Medulla oblongata (tissue), 1 donor: ENCODE results near the gene NECTIN2.
"Not testable (repeated sequence)": the region's sequence is repeated elsewhere in the genome, so short reads cannot be mapped to it uniquely, and the experiment has no call there.

Experiments
- DNase-seq: peaks from one replicate; pipeline ENCODE4 v3.0.0-alpha.2; 2015; ENCODE audit errors: extremely low spot score

NECTIN2 gene

DNA sequence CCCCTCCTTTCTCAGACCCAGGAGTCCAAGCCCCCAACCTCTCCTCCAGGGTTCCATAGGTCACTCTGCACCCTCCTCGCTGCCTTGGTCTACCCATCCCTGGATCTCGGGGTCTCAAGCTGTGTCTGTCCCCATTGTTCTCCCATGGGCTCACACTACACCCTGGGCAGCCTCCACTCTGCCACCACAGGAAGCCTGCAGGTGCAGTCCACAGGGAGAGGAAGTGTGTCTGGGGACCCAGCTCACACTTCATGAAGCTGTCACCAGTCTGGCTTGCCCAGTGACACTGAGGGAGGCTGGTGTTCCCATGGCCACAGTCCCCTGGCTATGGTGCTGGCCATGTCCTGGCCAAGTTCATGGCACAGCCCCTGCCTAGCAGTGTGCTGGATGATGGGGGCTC lies 5.3 kb downstream of the NECTIN2 start:
- no peak for DNase-seq

DNA sequence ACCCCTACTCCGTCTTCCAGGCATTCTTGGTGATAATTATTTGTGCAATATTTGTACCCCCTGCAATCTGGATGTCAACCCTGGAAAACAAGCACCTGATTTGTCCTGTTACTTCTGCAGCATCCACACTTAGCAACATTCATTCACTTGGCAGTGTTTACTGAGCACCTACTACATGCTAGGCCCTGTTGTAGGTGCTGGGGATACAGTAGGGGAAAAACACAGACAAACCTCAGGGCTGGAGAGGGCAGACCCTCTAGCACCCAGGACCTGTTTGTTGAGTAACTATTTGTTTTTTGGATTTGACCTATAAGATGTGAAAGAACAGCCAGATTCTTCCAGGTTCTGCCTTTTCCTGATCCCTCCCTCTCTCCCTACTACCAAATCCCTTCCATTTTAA lies 9.5 kb downstream of the NECTIN2 start:
- no peak for DNase-seq

DNA sequence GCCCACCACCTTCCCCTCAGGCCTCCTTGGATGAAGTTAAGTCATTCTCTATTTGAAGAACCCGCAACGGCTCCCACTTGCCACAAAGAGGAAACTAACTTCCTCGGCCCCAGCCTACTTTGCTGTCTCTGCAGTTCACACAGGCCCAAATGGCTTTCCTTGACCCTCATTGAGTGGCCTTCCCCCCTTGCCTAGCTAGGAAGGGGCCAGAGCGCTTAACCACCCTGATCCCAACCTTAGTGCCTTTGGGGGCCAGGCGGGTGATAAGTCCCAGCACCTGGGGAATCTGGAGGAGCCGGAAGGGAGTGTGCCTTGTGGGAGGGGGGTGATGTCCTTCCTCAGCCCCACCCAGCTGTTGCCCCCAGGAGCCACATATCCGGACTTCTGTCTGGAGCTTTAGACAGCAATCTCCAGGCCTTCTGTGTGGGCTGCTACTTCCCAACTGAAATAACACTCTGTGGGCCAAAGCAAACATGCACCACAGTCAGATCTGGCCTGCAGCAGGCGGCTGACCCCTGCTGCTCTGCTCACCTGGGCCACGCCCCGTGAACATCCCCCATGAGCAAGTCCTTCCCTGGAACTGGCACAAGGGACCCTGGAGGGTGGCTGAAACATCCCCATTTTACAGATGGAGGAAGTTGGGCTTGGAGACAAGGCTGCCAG lies 10.5 kb downstream of the NECTIN2 start:
- peak; percentile 61 for DNase-seq

DNA sequence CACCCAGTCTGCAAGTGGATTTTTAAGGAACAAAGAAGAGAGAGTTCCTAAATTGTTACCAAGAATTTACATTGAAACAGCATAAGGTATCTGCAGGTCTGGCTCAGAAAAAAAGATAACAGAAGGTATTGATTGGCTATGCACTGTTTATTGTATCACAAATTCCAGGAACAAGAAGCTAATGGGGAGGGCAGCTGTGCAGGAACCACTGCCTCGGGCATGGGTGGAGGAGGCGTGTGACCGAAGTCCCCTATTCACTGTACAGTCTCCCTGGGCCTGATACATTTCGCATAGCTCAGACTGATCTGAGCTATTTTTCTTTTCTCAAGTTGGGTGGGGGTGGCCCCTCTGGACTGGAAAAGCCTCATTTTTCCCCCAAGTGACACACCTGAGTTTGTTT lies 11.7 kb downstream of the NECTIN2 start:
- no peak for DNase-seq

DNA sequence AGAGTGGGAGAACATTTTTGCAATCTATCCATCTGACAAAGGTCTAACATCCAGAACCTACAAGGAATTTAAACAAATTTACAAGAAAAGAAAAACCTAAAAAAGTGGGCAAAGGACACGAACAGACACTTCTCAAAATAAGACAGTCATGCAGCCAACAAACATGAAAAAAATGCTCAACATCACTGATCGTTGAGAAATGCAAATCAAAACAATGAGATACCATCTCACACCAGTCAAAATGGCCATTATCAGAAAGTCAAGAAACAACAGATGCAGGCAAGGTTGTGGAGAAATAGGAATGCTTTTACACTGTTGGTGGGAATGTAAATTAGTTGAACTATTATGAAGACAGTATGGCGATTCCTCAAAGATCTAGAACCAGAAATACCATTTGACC lies 15.5 kb downstream of the NECTIN2 start:
- not testable (repeated sequence) for DNase-seq

DNA sequence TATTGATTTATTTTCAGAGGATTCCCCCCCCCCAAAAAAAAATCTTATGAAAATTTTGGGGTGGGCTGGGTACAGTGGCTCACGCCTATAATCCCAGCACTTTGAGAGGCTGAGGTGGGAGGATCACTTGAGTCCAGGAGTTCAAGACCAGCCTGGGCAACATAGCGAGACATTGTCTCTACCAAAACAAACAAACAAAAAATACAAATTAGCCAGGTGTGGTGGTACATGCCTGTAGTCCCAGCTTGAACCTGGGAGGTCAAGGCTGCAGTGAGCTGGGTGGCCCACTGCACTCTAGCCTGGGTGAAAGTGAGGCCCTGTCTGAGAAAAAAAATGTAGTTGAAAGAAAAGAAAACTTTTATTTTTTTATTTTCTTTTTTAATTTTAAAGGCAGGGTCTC lies 17.9 kb downstream of the NECTIN2 start:
- DNase-seq = no peak

DNA sequence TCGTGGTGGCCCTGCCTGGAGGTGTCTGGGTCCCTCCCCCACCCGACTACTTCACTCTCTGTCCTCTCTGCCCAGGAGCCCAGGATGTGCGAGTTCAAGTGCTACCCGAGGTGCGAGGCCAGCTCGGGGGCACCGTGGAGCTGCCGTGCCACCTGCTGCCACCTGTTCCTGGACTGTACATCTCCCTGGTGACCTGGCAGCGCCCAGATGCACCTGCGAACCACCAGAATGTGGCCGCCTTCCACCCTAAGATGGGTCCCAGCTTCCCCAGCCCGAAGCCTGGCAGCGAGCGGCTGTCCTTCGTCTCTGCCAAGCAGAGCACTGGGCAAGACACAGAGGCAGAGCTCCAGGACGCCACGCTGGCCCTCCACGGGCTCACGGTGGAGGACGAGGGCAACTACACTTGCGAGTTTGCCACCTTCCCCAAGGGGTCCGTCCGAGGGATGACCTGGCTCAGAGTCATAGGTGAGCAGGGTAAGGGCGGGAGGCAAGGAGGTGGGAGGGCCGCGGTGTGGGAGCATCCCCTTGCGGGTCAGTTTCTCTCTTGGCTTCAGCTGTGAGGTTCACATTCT lies 19.2 kb downstream of the NECTIN2 start:
- peak; percentile 25 for DNase-seq

DNA sequence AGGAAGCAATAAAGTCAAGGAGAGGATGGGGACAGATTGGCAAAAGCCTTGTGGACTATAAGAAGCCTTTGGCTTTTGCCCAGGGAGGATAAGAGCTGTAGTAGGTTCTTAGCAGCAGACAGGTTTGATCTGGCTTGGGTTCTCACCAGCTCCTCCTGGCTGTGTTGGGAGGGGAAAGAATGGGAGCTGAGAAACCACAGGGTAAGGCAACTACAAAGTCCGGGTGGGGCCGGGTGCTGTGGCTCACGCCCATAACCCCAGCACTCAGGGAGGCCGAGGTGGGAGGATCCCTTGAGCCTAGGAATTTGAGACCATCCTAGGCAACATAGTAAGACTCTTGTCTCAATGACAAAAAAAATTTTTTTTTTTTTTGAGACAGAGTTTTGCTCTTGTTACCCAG lies 20.6 kb downstream of the NECTIN2 start:
- DNase-seq = no peak

DNA sequence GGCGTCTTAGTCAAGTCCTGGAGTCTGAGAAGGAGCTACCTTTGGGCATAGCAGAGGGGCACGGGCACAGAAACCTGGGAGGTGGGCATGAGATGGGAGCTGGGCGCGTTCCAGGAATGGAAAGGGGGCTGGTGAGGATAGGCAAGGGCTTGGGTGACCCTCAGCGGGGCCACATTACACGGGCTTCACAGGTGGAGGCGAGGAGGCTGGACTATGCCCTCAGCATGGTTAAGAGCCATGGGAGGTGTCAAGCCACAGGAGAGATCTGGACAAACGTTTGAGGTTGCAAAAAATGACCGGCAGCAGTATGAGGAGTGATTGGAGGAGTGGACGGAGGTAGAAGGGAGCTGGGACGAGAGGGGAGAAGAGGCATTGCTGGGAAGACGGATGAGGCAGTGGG lies 21.5 kb downstream of the NECTIN2 start:
- DNase-seq = no peak

- DNase-seq = peak; percentile 40
These were observed 23.8 kb downstream of the NECTIN2 start for GRCh38 chr19:44869733-44870470.

- DNase-seq = no peak
These were observed 25.7 kb downstream of the NECTIN2 start for GRCh38 chr19:44871809-44872208.

DNA sequence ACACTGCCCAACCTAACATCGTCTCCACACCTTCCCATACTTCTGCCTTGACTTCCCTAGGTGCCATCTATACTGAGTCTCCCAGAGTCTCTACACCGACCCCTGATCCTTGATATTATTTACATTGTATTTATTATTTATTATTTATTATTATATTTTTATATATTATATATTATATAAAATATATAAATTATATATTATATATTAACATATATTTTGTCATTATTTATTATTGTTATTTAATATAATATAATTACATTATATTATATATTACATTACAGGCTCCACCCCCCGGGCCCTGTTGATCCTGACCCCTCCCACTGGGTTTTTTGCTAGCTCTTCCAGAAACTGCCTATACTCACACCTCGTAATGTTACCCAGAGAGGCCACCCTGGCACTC lies 26.6 kb downstream of the NECTIN2 start:
- no peak for DNase-seq

- DNase-seq = no peak
These were observed 28.2 kb downstream of the NECTIN2 start for GRCh38 chr19:44874317-44874716.

DNA sequence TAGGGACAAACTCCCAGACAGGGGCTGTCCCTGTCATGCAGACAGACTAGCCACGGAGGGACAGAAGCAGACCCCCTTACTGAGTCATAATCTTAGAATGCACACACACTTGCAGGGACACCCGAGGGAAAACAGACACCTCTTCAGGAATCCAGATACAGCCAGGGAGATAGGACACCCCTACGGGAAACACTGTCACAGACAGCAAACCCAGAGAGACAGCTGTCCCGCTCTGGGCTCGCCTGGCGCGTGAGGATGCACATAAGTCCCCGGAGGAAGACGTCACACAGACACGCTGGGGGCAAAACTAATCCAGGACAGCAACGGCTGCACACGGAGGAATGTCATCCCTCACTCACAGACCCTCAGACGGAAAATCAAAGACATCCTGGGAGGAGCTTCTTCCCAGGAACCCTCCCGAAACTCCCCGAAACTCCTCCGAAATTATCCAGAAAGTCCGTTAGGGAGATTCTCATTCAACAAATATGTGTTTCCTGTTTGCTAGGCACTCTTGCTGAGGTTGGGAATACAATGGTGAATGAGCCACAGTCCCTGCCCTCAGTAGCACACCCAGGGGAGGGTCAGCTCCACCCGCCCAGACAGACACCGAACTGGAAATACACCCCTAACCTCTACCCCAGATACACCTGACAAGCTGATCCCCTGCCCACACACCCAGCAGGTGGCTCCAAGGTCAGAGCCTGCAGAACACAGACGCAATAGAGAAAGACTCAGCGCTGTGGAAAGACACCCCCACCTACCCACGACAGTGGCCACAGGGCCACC lies 29.8 kb downstream of the NECTIN2 start:
- DNase-seq = no peak

GRCh38 chr19:44876930-44877535 lies 30.9 kb downstream of the NECTIN2 start:
- no peak for DNase-seq

- DNase-seq = no peak
These were observed 32.2 kb downstream of the NECTIN2 start for GRCh38 chr19:44878120-44878865.

GRCh38 chr19:44879309-44880065 lies 33.4 kb downstream of the NECTIN2 start:
- no peak for DNase-seq

DNA sequence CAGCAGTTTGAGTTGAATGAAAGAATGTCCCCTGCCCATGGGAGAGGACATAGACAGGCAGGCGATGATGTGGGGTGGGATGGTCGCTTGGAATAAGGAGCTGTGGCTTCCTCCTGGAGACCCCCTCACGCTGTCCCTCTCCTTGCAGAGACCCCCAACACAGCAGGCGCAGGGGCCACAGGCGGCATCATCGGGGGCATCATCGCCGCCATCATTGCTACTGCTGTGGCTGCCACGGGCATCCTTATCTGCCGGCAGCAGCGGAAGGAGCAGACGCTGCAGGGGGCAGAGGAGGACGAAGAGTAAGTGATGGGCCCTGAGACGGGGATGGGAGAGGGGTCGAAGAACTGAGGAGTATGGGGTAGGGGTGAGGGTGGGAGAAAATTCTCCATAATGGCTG lies 36.0 kb downstream of the NECTIN2 start:
- no peak for DNase-seq

DNA sequence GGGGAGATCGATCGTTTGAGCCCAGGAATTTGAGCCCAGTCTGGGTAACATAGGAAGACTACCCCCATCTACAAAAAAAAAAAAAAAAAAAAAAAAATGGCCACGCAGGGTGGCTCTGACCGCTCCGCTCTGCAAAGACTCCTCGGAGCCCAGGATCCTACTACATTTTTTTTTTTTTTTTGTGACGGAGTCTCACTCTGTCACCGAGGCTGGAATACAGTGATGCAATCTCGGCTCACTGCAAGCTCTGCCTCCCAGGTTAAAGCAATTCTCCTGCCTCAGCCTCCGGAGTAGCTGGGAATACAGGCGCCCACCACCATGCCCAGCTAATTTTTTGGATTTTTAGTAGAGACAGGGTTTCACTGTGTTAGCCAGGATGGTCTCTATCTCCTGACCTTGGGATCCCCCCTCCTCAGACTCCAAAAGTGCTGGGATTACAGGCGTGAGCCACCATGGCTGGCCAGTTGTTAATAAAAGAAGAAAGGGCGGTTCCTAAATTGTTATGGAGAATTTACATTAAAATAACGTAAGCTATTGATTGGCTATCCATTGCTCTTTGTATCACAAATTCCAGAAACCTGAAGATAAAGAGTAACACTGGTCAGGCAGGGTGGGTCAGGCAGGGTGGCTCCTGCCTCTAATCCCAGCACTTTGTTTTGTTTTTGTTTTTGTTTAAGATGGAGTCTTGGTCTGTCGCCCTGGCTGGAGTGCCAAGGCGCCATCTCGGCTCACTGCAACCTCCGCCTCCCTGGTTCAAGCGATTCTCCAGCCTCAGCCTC lies 36.7 kb downstream of the NECTIN2 start:
- DNase-seq = not testable (repeated sequence)

DNA sequence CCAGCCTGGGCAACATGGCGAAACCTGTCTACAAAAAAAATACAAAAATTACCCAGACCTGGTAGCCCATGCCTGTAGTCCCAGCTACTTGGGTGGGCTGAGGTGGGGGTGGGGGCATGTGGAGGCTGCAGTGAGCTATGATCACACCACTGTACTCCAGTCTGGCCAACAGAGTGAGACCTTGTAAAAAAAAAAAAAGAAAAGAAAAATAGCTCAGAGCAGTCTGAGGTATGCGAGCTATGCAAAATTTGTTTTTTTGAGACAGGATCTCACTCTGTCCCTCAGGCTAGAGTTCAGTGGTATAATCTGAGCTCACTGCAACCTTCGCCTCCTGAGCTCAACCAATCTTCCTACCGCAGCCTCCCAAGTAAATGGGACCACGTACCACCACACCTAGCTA lies 37.8 kb downstream of the NECTIN2 start:
- DNase-seq = no peak
